Right lung (tissue), 5 donors: ENCODE results near the gene RPL7L1. TPM values are rescaled to one million over a fixed set of nuclear protein-coding genes. Genes with fewer than 3 reads are reported as not detected.
A peak's percentile ranks its signal among the peaks of the same experiment; 100 is the strongest.

Source experiments
- DNase-seq, 2 donors: peaks; one replicate each; pipeline ENCODE4 v3.0.0-alpha.2; 2013
- polyA plus RNA-seq, 5 donors: library from polyadenylated mRNA; unstranded; fragments of 120-200 nt; gene quantifications; one replicate each; pipeline versions ENCODE4 v1.2.1 to v1.2.3, GENCODE V29; 2013; ENCODE audit warnings: inconsistent platforms in 1 of 5, low replicate concordance in 1 of 5; ENCODE audit not compliant: insufficient read length in 5 of 5, insufficient read depth in 1 of 5

Gene RPL7L1
- polyA plus RNA-seq, 5 donors = 95.2 to 119 (median 111) TPM

- peak; percentile 90 to 94 for DNase-seq
These were observed 49.8 kb downstream of the RPL7L1 start, which contains the start of gene CNPY3 for GRCh38 chr6:42928986-42929820. Gene CNPY3 (plus strand): TSS chr6:42929480. CDS start chr6:42929571, 91 bp downstream.

DNA sequence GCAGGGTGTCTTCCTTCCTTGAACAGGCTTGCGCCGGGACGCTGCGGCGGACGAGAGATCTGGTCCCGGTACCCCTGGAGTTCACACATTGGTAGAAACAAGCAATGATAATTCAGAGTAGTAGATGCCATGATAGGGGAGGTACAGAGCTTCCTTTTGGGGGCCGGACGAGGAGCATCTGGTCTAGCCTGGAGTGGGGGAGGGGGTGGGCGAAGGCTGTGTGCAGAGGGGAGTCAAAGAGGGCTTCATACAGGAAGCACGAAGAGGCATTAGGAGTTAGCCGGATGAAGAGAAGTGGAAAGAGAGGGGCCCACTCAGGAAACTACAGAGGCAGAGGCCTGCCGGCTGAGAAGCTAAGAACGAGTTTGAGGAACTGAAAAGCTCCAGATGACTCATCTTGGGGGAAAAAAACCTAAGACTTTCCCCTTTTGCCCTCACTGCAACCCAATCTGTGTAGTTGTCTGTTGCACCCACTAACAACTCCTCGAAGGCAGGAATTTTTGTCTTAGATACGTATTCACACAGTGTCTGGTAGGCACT is 50.5 kb downstream of the RPL7L1 start:
- peak; percentile 60 to 74 for DNase-seq

- DNase-seq = no peak
These were observed 53.0 kb downstream of the RPL7L1 start for GRCh38 chr6:42932412-42932811.

DNA sequence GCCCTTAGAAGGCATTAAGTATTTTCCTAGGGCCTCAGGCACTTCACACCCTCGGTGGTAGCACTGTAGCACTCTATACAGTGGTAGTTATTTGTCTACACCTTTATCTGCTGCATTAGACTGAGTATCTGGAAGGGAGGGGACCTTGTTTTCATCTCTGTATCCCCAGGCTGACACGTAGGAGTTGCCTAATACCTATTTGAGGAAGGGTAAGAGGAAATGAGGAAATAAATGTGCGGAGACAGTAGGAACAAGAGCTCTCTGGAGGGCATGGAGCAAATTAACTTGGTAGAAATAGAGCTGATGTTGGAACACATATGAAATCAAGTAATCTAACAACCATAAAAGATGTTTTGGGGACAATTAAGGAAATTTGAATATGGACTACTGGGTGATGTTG is 53.8 kb downstream of the RPL7L1 start:
- no peak for DNase-seq

GRCh38 chr6:42935322-42935721 is 55.9 kb downstream of the RPL7L1 start:
- DNase-seq = no peak

- no peak for DNase-seq
These were observed 57.0 kb downstream of the RPL7L1 start for GRCh38 chr6:42936398-42936797.

DNA sequence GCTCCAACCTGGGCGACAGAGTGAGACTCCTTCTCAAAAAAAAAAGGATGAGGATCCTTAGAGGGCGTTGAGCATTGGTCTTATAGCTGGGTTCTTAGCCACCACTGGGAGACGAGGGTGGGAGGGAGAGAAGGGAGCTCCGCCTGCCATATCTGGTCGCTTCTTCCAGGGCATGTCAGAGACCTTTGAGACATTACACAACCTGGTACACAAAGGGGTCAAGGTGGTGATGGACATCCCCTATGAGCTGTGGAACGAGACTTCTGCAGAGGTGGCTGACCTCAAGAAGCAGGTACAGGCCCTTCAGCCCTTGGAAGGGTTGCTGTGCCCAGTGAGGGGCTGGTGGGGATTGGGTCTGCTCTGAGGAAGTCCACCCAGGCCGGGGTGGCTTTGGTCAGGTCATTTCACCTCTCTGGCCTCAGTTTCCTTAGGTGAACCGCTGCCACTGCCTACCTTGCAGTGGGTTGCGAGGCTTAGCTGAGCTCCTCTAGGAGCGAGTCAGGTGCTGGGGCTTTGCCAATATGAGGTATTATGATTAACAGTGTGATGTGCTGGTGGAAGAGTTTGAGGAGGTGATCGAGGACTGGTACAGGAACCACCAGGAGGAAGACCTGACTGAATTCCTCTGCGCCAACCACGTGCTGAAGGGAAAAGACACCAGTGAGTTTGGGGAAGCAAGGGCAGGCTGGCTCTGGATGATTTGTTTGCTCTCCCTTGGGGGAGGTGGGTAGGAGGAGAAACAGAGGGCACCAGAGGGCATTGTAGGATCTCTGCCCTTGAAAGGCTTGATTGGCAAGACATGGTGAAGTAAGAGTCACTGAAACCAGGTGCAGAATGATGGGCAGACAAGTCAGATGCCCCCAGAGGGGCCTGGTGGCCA is 58.4 kb downstream of the RPL7L1 start:
- no peak for DNase-seq

DNA sequence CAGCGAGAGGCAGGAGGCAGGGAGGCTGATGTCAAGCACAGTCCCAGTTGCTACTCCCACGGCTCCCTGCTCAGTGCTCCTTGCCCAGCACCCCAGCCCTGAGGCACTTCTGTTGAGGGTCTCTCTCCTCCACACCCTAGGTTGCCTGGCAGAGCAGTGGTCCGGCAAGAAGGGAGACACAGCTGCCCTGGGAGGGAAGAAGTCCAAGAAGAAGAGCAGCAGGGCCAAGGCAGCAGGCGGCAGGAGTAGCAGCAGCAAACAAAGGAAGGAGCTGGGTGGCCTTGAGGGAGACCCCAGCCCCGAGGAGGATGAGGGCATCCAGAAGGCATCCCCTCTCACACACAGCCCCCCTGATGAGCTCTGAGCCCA is 59.0 kb downstream of the RPL7L1 start:
- DNase-seq = no peak

DNA sequence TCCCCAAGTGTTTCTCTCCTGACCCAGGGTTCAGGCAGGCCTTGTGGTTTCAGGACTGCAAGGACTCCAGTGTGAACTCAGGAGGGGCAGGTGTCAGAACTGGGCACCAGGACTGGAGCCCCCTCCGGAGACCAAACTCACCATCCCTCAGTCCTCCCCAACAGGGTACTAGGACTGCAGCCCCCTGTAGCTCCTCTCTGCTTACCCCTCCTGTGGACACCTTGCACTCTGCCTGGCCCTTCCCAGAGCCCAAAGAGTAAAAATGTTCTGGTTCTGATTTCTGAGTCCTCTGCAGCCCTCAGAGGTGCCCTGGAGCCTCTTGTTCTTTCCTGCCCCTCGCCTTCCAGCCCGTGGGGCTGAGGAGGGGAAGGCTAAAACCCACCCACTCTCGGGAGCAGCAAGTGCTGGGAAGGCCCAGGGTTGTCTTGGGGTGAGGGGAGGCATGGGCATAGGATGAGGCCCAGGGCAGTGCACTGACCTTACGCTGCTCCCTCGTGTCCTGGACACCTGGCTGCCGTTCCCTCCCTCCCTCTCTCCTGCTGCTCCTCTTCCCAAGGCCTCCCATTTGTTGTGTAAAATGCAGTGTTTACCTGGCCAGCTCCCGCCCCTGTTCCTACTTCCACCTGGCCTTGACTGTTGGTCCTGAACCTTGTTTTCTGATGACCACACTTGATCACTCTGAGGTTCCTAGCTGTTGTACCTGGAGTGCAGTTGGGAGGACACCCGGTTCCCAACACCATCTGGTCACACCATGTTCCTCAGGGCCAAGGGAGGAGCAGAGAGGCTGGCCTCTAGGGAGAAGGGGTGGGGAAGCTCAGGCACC is 59.8 kb downstream of the RPL7L1 start:
- DNase-seq = no peak

Other genes with a start within 250 kb of the RPL7L1 start
- 1 to 10 TPM; 2.5 to 6.1 (median 5.0) TPM for gene PRPH2, start 157.0 kb upstream of the RPL7L1 start, polyA plus RNA-seq
- gene TBCC, start 133.5 kb upstream of the RPL7L1 start, polyA plus RNA-seq = 10 to 100 TPM; 14.4 to 22.7 (median 18.1) TPM
- 10 to 100 TPM; 14.1 to 20.2 (median 18.8) TPM for gene BICRAL, start 97.6 kb upstream of the RPL7L1 start, polyA plus RNA-seq
- gene PTCRA, start 36.4 kb downstream of the RPL7L1 start, polyA plus RNA-seq = 1 to 10 TPM in 1 of 5 donors, under 1 TPM in 4; 0.28 to 1.1 (median 0.55) TPM
- gene CNPY3, start 49.9 kb downstream of the RPL7L1 start, polyA plus RNA-seq = 10 to 100 TPM; 47.1 to 73.0 (median 66.2) TPM
- 1 to 10 TPM in 4 of 5 donors, under 1 TPM in 1; 0.83 to 1.6 (median 1.3) TPM for gene GNMT, start 81.1 kb downstream of the RPL7L1 start, polyA plus RNA-seq
- gene PEX6, start 99.6 kb downstream of the RPL7L1 start, polyA plus RNA-seq = 10 to 100 TPM; 12.8 to 23.9 (median 17.8) TPM
- 10 to 100 TPM; 60.3 to 71.3 (median 64.4) TPM for gene PPP2R5D, start 105.0 kb downstream of the RPL7L1 start, polyA plus RNA-seq
- 10 to 100 TPM; 77.5 to 90.4 (median 86.1) TPM for gene MEA1, start 134.3 kb downstream of the RPL7L1 start, polyA plus RNA-seq
- 100 to 1,000 TPM in 3 of 5 donors, 10 to 100 TPM in 2; 94.1 to 113 (median 101) TPM for gene KLHDC3, start 134.6 kb downstream of the RPL7L1 start, polyA plus RNA-seq
- 10 to 100 TPM; 45.7 to 51.6 (median 50.2) TPM for gene RRP36, start 142.0 kb downstream of the RPL7L1 start, polyA plus RNA-seq
- gene CUL7, start 174.2 kb downstream of the RPL7L1 start, polyA plus RNA-seq = 10 to 100 TPM; 33.6 to 51.1 (median 42.4) TPM
- gene MRPL2, start 179.8 kb downstream of the RPL7L1 start, polyA plus RNA-seq = 10 to 100 TPM; 35.8 to 54.1 (median 43.8) TPM
- gene KLC4, start 180.0 kb downstream of the RPL7L1 start, polyA plus RNA-seq = 10 to 100 TPM; 44.0 to 59.8 (median 45.1) TPM
- gene PTK7, start 196.7 kb downstream of the RPL7L1 start, polyA plus RNA-seq = 100 to 1,000 TPM; 232 to 304 (median 271) TPM